ENCODE measurements around the gene PLPP4.

PLPP4 gene

DNA sequence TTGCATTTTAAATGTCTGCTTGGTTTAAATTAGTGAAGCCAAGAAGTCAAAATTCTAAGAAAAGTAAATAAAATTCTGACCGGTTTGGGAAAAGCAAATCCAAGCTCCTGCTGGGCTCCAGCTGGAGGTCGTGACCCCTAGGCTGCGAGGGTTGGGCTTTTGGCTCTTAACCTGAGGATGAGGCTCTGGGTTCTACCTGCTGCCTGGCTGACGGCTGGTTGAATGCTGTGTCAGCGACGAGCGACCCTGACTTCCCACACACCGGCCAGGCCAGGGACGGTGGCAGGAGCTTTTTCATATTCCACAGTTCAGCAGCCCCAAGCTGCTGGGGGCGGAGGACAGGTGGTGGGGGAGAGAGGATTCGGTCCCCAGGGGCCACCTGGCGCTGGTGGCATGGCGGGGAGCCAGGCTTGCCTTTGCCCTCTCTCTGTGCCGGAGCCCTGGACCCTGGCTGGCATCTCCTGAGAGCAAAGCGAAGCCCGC is 843 bp upstream of the PLPP4 start:
- DNase-seq (ENCODE audit: low read depth in 2 of 2) = no peak

DNA sequence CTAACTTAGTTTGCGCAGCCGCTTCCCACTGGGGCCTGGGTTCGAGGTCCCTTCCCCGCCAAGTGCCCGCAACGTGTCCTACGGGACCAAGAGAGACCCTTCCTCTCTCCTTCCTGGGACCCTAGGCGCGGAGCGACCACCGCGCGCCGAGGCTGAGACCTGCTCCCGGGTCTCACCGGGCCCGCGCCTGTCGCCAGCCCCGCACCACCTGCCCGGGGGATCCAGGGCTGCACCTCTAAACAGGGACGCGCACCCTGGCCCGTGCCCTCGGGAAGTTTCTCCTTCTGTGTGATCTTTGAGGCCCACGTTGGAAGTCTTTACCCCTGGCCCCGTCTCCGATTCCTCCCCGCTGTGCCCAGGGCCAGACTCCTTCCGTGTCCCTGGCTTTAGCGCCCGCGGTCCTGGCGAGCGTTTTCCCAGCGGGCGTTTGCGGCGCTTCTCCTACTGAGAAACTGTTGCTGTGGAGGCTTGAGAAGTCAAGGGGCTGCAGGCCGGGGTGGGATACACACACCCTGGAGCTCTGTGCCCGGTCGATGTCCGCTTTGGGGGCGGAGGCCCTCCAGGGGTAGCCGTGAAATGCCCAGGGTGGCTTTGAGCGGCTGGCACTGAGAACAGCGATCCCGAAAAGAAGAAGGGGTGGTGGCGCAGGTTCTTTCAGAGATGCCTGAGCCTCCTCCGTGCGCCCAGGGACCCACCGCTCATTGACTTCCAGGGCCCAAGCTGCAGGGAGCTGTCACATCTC is 575 bp downstream of the PLPP4 start:
- DNase-seq (ENCODE audit: low read depth in 2 of 2) = no peak

DNA sequence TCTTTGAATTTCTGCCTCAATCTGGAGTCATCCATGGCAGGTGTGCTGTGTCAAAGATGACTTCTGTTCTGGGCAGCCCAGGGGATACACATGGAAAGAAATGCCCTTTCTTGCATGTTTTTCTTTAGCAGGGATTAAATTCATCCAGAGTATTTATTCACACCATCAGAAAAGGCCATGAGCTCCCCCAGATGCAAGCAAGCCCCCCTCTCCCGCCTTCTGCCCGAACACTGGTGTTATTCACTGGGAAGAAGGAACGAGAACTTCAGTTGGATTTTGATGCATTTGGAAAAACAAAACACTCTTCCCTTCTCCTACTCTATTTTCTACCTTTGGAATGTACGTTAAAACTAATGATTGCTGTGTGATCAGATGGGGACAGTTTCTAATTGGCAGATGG is 1.4 kb downstream of the PLPP4 start:
- DNase-seq (ENCODE audit: low read depth in 2 of 2) = no peak

DNA sequence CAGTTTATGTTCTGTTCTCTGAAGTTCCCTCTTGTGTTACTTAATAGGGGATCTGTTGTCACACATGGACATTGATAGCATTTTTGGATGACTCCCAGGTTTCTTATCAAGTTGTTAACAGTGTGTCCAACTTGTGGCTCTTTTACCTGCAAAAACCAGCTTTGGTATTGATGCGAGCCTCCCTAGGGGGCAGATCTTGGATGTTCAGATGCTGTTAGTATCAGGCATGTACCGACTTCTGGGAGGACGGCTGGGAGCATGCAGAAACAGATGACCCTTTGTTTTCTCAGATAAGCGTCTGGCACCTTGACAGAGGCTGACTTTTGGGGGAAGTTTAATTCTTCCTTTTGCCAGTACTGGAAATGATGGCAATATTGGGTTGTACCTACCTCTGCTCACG is 2.2 kb downstream of the PLPP4 start:
- no peak for DNase-seq (ENCODE audit: low read depth in 2 of 2)

DNA sequence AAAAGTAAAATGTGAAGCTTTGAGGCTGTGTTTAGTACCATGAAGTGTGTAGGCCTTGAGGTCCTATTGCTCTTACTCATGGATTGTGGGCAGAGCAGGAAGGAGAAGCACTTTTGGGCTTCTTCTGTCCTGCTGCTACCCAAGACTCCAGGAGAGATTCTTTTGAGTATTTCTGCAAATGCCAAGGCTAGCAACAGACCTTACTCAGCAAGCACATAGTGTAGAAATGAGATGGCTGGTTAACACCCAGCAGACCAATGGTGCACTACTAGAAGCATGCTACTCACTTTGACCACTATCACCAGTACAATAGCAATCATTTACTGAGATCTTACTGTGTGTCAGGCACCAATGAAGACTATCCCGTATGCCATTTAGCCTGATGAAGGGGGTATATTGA is 3.2 kb downstream of the PLPP4 start:
- DNase-seq (ENCODE audit: low read depth in 2 of 2) = no peak

DNA sequence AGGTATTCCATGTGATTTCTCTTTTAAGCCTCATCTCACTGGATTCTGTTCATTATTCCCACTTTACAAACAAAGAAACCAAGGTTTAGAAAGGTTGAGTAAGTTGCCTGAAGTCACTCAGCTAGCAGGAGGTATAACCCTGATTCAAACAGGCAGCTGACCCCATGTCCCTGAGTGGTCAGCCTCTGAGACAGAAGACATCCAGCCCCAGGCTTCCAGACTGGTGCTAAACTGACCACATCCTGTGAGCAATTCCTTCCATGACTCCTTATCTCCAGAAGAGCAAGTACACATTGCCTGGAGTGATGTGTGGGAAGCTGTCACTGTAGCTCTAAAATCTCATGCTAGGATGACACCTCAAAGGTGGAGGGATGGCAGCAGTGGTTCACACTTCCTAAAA is 3.7 kb downstream of the PLPP4 start:
- DNase-seq (ENCODE audit: low read depth in 2 of 2) = no peak

DNA sequence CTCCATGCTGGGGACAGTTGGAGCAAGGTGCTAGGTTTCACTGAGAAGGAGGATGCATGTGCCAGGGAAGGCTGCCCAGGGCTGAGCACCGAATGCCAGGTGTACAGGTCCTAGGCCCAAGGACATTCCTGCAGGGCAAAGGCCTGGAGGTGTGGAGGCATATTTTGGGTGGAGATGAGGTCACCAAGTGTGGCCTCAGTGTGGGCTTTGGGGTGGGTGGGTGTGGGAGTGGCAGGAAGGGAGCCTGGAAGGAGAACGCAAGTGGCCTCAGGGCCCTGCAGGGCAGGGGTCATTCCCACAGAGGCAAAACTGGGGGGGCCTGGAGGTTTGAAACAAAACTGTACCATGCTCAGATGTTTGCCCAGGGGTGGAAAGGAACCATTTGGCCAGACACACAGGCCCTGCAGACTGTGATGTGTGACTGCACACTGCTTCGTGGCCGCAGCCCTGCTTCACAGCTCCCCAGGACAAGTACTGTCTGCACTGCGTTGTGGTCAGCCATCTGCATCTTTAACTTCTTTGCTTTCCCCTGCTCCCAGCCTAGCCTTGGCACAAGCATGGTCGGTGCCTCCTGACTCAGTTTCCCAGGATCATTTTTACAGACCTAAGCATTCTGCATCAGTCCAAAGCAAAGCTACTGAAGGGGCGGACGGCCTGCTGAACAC is 5.1 kb downstream of the PLPP4 start:
- no peak for DNase-seq (ENCODE audit: low read depth in 2 of 2)

DNA sequence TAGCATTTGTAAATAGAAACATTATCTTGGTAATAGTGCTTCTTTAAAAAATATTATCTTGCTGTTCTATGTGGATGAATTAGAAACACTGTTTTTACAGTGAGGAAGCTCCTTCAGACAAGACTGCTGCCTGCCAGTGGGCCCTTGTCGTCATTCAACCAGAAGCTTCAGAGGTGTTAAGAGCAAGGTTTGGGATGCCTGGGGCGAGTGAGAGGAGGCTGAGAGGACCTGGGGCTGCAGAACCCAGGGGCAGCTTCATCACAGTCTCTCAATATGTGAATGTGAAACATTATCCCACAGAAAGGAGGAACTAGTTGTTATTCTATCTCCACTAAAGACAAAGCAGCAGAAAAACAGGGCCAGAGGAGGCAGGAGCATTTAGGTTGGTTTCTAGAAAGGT is 8.1 kb downstream of the PLPP4 start:
- no peak for DNase-seq (ENCODE audit: low read depth in 2 of 2)

DNA sequence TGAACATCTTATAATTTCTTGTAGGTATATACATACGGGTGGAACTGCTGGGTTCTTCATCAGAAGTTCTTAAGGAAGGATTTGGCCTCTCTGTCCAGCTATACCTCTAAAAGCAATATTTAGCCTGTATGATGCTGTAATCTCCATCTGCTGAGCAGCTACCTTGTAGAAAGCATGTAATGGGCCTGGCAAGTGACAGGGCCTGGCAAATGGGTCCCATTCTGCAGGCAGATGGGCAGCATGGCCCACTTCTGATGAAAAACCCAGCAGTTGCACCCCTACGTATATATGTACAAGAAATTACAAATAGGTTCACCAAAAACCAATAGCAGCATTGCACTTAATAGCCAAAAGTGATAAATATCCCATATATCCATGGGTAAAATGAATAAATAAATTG is 9.0 kb downstream of the PLPP4 start:
- no peak for DNase-seq (ENCODE audit: low read depth in 2 of 2)

DNA sequence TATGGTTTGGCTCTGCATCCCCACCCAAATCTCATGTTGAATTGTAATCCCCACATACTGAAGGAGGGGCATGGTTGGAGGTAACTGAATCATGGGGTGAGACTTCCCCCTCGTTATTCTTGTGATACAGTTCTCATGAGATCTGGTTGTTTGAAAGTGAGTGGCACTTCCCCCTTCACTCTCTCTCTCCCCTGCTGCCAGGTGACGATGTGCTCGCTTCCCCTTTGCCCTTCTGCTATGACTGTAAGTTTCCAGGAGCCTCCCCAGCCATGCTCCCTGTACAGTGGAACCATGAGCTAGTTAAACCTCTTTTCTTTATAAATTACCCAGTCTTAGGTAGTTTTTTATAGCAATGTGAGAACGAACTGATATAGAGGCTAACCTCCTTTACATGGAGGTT is 16.6 kb downstream of the PLPP4 start:
- DNase-seq (ENCODE audit: low read depth in 2 of 2) = no peak

DNA sequence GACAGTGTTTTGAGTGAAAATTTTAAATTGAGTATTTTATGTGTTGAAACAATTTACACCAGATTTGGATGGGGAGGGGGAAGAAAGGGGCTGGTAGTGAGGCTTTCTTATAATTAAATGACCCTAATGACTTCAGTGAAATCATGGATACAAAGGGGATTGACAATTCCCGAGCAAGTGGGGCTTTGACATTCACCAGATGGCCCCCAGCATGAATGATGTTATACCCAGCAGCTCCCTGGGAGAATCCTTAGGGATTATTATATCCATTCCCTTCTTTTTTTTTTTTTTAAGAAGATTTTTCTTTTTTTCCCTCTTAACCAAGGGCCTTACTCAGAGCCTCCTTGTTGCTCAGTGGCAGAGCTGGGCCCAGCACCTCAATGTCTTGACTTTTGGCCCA is 17.9 kb downstream of the PLPP4 start:
- DNase-seq (ENCODE audit: low read depth in 2 of 2) = no peak

DNA sequence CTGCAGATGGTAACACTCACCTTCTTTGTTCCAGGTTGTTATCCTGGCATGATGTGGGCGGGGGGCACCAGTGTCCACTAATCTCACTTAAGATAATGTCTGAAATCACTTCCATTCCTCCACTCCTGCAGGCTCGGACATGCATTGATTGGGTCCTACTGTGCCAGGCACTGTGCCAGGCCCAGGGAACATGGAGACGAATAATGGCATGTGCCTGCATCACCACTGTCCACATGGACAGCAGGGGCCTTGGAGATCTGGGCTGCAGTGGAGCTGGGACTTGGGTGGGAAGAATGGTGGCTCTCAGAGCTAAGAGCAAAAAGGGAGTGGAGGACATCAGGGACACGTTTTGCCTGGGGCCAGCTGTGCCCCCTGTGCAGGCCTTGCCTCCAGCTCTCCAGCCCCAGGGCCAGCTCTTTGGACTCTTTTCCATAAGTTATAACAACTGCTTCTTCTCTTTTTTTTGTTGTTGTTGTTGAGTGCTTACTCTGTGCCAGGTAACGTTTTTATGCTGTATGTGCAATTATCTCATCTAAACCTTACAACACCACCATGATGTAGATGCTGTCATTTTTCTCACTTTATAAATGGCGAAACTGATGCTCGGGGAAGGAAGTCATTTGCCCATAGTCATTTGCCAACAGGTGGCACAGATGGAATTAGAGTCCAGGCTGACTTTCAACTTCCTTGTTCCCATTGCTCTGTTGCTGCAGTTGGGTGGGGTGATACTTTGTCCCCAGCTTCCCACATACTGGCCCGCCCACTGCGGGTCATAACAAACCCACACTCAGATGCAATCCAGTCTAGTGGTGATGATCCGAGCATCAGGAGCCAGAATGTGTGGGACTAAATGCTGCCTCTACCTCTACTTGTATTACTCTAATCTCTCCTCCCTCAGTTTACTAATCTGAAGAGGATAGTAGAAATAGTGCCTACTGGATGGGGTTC is 19.1 kb downstream of the PLPP4 start:
- no peak for DNase-seq (ENCODE audit: low read depth in 2 of 2)

DNA sequence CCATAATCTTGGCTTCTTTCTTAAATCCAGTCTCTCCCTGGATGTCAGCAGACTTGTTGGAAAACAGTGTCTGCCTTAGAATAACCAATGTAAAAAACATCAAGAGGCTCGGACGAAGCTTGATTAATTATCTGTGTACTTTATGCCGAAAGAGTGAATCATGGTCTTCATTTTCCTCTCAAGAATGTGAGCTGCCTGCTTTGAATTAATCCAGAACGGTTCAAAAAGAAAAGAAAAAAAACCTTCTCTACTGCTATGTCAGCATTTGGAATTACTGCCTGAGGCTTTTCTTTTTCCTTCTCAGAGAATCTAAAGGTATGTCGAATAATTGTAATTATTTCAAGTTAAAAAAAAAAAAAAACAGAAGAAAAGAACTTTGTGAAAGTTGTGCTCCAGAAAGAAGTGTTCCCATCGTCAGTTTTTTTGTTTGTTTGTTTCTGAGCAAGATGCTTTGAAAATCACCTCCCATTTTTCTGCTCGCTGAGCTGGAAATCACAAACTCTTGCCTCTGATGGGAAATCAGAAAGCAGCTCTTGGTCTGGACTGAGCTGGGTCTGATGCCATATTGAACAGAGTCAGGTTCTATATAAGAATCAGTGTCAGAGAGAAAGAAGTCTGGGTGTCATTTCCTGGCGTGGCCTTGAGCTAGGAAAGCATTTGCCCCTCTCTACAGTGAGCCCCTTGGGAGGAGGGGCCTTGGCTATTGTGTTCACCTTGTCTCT is 20.2 kb downstream of the PLPP4 start:
- DNase-seq (ENCODE audit: low read depth in 2 of 2) = no peak

DNA sequence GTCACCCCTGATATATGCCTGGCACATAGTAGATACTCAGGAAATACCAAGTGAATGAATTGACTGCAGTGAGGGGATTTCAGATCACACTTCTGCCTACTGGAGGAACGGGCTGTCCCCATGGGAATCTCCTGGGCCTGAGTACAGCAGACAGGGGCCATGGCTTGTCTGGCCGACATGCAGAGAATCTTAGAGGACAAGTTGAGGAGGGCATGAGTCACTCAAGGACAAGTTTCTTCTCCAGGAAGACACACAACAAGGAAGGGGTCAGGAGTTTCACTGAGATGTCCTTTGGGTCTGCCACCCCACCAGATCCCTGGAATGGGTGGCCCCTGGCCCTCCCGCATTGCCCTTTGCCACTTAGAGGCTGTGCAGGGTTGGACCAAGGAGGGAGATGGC is 20.7 kb downstream of the PLPP4 start:
- no peak for DNase-seq (ENCODE audit: low read depth in 2 of 2)

DNA sequence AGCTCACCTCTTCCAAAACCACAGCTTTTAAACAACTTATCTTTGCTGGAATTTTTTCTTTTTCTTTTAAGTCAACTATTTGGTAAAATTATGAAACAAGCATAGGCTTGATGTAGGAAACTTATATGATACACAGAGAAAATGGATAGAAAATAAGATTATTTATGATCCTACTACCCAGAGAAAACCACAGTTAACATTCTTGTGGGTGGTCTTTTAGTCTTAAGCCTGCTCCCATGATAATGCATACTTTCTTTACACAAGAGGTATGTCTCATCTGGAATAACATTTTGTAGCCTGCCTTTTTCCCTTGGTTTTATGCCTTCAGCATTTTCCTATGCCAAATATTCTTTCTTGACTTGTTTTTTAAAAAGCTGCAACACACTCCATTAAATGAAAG is 21.4 kb downstream of the PLPP4 start:
- DNase-seq (ENCODE audit: low read depth in 2 of 2) = no peak

DNA sequence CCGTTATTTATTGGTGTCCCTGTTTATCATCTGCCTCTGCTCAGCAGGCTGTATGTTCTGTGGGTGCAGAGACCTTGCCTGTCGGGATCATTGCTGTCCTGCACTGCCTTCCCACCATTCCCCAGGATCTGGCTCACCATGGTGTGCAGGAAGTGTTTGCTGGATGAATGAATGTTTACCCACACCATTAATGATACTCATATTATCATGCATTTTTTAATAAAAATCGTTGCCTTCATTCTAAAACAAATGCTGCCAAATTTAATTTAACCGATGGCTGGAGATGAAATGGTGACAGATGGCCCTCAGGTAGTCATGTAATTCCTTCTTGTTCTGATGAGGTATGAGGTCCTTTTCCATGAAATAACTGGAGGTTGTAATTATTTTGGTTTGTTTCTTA is 22.5 kb downstream of the PLPP4 start:
- DNase-seq (ENCODE audit: low read depth in 2 of 2) = no peak

DNA sequence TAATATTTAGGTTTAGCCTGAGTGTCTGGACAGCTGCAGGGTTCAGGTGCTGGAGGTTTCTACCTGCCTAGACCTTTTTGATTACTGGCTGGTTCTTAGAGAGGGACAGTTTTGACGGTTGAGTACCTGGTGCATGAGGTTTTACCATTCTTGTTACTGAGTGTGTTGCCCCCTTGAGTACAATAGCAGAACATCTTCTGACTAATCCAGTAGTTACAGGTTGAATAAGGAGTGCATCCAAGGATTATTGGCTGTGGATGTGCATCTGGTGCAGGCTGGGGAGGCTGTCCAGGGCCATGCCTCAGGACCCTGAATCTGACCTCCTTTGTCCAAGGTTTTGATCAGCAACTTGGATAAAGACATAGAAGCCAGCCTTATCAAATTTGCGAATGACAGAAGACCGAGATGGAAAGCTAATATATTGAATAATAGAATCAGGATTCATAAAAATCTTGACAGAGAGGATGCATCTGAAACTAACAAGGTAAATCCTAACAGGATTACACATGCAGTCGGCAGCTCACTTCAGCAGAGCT is 23.1 kb downstream of the PLPP4 start:
- DNase-seq (ENCODE audit: low read depth in 2 of 2) = no peak

DNA sequence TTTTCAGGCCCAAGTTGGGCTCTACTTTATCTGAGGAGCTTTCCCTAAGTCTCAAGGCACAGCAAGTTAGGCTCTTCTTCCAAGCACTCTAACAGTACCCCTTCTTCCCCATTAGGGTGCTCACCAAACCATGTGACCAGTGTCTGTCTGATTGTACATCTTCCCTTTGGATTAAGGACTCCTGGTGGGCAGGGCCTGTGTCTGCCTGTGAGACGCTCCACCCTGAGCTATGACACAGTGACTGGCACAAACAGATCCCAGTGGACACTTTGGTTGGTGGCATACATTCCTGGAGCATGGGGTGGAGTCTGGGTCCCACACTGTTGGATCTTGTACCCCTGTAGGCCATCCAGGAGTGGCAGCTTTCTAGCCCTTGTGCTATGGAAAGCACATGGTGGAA is 23.8 kb downstream of the PLPP4 start:
- DNase-seq (ENCODE audit: low read depth in 2 of 2) = no peak

DNA sequence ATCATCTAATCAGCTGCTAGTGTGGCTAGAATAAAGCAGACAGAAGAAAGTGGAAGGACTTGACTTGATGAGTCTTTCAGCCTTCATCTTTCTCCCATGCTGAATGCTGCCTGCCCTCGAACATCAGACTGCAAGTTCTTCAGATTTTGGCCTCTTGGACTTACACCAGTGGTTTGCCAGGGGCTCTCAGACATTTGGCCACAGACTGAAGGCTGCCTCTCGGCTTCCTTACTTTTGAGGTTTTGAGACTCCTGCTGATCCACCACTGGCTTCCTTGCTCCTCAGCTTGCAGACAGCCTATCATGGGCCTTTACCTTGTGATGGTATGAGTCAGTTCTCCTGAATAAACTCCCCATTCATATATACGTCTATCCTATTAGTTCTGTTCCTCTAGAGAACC is 26.0 kb downstream of the PLPP4 start:
- DNase-seq (ENCODE audit: low read depth in 2 of 2) = no peak

DNA sequence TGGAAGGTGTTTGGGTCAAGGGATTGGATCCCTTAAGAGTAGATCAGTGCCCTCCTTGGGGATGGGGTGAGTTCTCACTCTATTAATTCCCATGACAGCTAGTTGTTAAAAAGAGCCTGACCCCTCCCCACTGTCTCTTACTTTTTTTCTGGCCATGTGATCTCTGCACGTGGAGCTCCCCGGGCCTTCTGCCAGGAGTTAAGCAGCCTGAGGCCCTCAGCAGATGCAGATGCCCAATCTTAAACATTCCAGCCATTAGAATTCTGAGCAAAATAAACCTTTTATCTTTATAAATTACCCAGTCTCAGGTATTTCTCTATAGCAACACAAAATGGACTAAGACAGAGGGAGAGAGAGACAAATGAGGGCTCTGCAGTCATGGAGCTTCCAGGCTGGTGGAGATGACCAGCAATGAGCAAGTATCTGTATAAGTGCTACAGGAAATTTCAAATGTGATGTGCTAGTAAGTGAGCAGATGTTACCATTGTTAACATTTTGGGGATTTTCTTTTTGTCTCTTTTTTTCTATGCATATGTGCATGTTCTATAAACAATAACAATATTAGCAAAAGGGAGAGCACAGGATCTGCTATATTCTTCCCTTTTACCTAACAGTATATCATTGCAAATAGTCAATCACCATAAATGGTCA is 26.7 kb downstream of the PLPP4 start:
- DNase-seq (ENCODE audit: low read depth in 2 of 2) = no peak

DNA sequence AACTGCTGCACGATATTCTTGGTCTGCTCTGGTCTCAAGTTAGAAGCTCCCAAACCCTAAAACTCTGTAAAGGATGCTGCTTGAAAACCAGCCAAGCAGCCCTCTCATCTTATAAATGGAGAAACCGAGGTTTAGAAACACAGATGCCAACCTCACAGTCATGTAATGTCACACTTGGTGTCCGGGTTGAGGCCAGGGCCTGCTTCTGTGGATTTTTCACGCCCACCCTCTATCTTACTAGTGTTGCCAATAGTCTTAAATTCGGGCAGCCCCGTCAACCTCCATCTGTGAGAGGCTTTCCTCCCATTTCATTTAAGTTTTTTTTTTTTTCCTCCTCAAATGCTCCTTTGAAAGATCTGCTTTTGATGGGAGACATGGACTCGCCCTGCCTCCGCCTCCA is 28.9 kb downstream of the PLPP4 start:
- DNase-seq (ENCODE audit: low read depth in 2 of 2) = no peak

All from stimulated activated CD4-positive, alpha-beta T cell treated with anti-CD3 and anti-CD28 coated beads, Interleukin-12 subunit alpha, Interleukin-12 subunit beta, amount 100 ng/mL, for 24 hours (primary cell).